ENCODE results near the gene SFTPD. TPM values are rescaled to one million over a fixed set of nuclear protein-coding genes. Genes with fewer than 3 reads are reported as not detected.
"Not testable (repeated sequence)": the region's sequence is repeated elsewhere in the genome, so short reads cannot be mapped to it uniquely, and the experiment has no call there.

The SFTPD gene
- polyA plus RNA-seq, 1 donor: 1.5 TPM

- DNase-seq (ENCODE audit: low read depth): no peak
Measured at GRCh38 chr10:79925614-79926013, 23.3 kb downstream of the SFTPD start.

- DNase-seq (ENCODE audit: low read depth): no peak
Measured at GRCh38 chr10:79923669-79924068, 25.2 kb downstream of the SFTPD start.

- DNase-seq (ENCODE audit: low read depth): no peak
Measured at GRCh38 chr10:79923145-79923544, 25.8 kb downstream of the SFTPD start.

GRCh38 chr10:79922011-79922412, 26.9 kb downstream of the SFTPD start:
- DNase-seq (ENCODE audit: low read depth): not testable (repeated sequence)

GRCh38 chr10:79915838-79916237, 33.1 kb downstream of the SFTPD start:
- DNase-seq (ENCODE audit: low read depth): not testable (repeated sequence)

- not testable (repeated sequence) for DNase-seq (ENCODE audit: low read depth)
Measured at GRCh38 chr10:79914512-79914911, 34.4 kb downstream of the SFTPD start.

- DNase-seq (ENCODE audit: low read depth): no peak
Measured at GRCh38 chr10:79910836-79911235, 38.1 kb downstream of the SFTPD start.

GRCh38 chr10:79910344-79910743, 38.6 kb downstream of the SFTPD start:
- DNase-seq (ENCODE audit: low read depth): no peak

GRCh38 chr10:79905322-79906314, 43.3 kb downstream of the SFTPD start:
- DNase-seq (ENCODE audit: low read depth): no peak

GRCh38 chr10:79904671-79905321, 44.1 kb downstream of the SFTPD start:
- DNase-seq (ENCODE audit: low read depth): peak; percentile 31

- DNase-seq (ENCODE audit: low read depth): not testable (repeated sequence)
Measured at GRCh38 chr10:79901571-79901970, 47.3 kb downstream of the SFTPD start.

- no peak for DNase-seq (ENCODE audit: low read depth)
Measured at GRCh38 chr10:79898597-79899325, 50.1 kb downstream of the SFTPD start.

- not testable (repeated sequence) for DNase-seq (ENCODE audit: low read depth)
Measured at GRCh38 chr10:79892896-79893295, 56.0 kb downstream of the SFTPD start.

- DNase-seq (ENCODE audit: low read depth): no peak
Measured at GRCh38 chr10:79890469-79890868, 58.4 kb downstream of the SFTPD start.

GRCh38 chr10:79888984-79889383, 59.9 kb downstream of the SFTPD start:
- DNase-seq (ENCODE audit: low read depth): not testable (repeated sequence)

Other genes starting within 250 kb of the SFTPD start
- 1.2 TPM for gene NUTM2B, start 245.9 kb downstream of the SFTPD start, polyA plus RNA-seq (ENCODE audit: insufficient read length)
- 0.59 TPM for gene NUTM2E, start 122.4 kb downstream of the SFTPD start, polyA plus RNA-seq (ENCODE audit: insufficient read length)
- gene TMEM254, start 129.6 kb upstream of the SFTPD start, polyA plus RNA-seq (ENCODE audit: insufficient read length): 13.9 TPM
- gene PLAC9, start 183.6 kb upstream of the SFTPD start, polyA plus RNA-seq (ENCODE audit: insufficient read length): 59.1 TPM

All from forelimb muscle (tissue), 1 donor.